Body of pancreas (tissue), 4 donors: ENCODE data around the gene DUSP28.

Experiments
- CTCF ChIP-seq, 7 experiments: fragments of 450-650 bp in 4 of 7; fragments of 200-600 bp in 3 of 7; sonication (generic) in 3 of 7; IDR thresholded peaks; one replicate each; pipeline ENCODE4 v1.5.1; 2016 to 2019; ENCODE audit warnings: antibody characterized with exemption in 7 of 7
- POLR2A ChIP-seq, 3 donors: fragments of 450-650 bp; IDR thresholded peaks; one replicate each; pipeline ENCODE4 v1.6.1; 2016; ENCODE audit warnings: antibody characterized with exemption in 3 of 3, mild to moderate bottlenecking in 2 of 3

DNA sequence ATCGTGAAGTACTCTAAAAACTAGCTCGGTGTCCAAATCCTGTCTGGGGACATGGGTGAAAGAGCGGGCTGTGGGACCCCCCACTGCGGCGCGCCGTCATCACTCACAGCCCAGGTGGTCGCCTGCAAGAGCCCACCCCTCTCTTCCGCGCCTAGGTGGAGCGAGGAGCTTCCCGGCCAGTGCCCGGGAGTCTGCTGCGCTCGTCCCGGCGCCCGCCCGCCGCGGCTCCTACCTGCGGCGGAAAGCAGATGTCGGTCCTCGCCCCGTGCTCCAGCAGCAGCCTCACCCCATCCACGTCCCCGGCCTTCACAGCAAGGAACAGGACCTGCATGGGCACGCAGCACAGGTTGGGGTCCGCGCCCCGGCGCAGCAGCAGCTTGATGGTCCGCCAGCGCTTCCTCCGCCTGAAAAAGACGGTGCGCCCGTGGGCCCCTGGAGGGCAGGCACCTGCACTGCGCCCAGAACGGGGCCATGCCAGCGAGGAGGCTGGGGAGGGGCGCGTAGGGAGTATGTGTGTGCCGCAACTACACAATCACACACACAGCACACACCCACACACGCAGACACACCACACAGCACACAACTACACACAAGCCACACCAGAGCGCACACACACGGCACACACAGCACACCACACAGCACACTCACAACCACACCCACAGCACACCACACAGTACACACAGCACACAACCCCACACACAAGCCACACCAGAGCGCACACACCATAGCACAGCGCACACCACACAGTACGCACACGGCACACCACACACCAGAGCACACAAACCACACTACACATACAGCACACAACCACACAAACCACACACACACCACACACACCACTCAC, 39.8 kb upstream of the DUSP28 start:
- TF ChIP-seq CTCF (IDR thresholded peaks at IDR 0.05) (no peak), POLR2A (IDR thresholded peaks at IDR 0.05) (no peak)
